Right cardiac atrium (tissue), 5 donors: ENCODE measurements around the gene SLC19A1. TPM values are rescaled to one million over a fixed set of nuclear protein-coding genes. Genes with fewer than 3 reads are reported as not detected.

Source experiments
- ATAC-seq, 2 donors: fragments of 200-7000 bp; cut with Tn5 transposase; one replicate each; pipeline versions ENCODE4 v1.8.0 to v1.9.1; 2020; ENCODE audit warnings: moderate library complexity in 2 of 2, mild to moderate bottlenecking in 1 of 2
- DNase-seq, 3 donors: peaks; one replicate each; pipeline ENCODE4 v3.0.0-alpha.2; 2020
- H3K27ac ChIP-seq: one replicate; pipeline ENCODE4 v1.5.1; 2013; ENCODE audit warnings: mild to moderate bottlenecking, low read length, control low read depth, moderate library complexity
- H3K27me3 ChIP-seq: one replicate; pipeline ENCODE4 v1.6.1; 2013; ENCODE audit not compliant: control insufficient read depth, insufficient read depth
- H3K4me1 ChIP-seq: one replicate; pipeline ENCODE4 v1.6.1; 2013; ENCODE audit warnings: low read length; ENCODE audit not compliant: control insufficient read depth, insufficient read depth
- H3K4me3 ChIP-seq: one replicate; pipeline ENCODE4 v1.5.1; 2013; ENCODE audit warnings: low read length, control low read depth
- H3K9me3 ChIP-seq: one replicate; pipeline ENCODE4 v1.6.1; 2013; ENCODE audit warnings: low read length; ENCODE audit not compliant: control insufficient read depth
- WGBS: extraction: QIAGEN DNeasy Blood & Tissue Kit; methylation state at CpG from one replicate; pipeline ENCODE4 v1.1.7; 2013; 5-methylcytosine and 5-hydroxymethylcytosine counted together
- intact Hi-C, 4 donors: fragments of 100-400 bp; cut with DNase I; formaldehyde crosslinking; loops; one replicate each; pipeline versions ENCODE4 v1.11.0 to v1.14.0; 2022 to 2023
- long read RNA-seq, 4 donors: library from polyadenylated mRNA; unstranded; transcript quantifications; one replicate each; pipeline ENCODE4 v2.0.0, GENCODE V29; 2020 to 2021
- polyA plus RNA-seq: library from polyadenylated mRNA; stranded (reverse); fragments of 200-250 nt; gene quantifications from one replicate; pipeline ENCODE4 v1.2.3, GENCODE V29; 2013
- total RNA-seq, 4 donors: library from RNA; stranded (reverse); fragmentation: NEBNext Ultra II Directional; extraction: Animal tissue kit (Norgen Biotek cat#: 25700); gene quantifications; one replicate each; pipeline ENCODE4 v1.2.1, GENCODE V29; 2021
- donor health status: healthy with polysubstance abuse.
- donor health status: DM: no; HTN: yes; CAD: no.
- donor health status: DM: no; HTN: no; CAD: no.
- donor health status: DM: no; HTN: yes; CAD: no; lungs with severe emphysema.
- donor health status: DM: yes; HTN: yes; CAD: no.

The SLC19A1 gene
- 1 to 10 TPM; 2.3 to 5.0 (median 3.8) TPM for total RNA-seq
- polyA plus RNA-seq: 3.9 TPM
- long read RNA-seq, donor 1, partial matches to known transcripts: 2 of 5 reads
- long read RNA-seq, donor 1, other reads (novel, unspliced or antisense): 2 of 5 reads
- long read RNA-seq, donor 2, partial matches to known transcripts: 0 of 9 reads
- long read RNA-seq, donor 2, other reads (novel, unspliced or antisense): 7 of 9 reads
- long read RNA-seq, donor 3, partial matches to known transcripts: 2 of 15 reads
- long read RNA-seq, donor 3, other reads (novel, unspliced or antisense): 10 of 15 reads
- long read RNA-seq, donor 4, partial matches to known transcripts: 0 of 4 reads
- long read RNA-seq, donor 4, other reads (novel, unspliced or antisense): 2 of 4 reads

- intact Hi-C loops: no loop called here
- under 1% methylated on average over 57 of the region's 59 CpGs for WGBS
- Histone ChIP-seq H3K9me3 (no peaks in the 10 kb centered on the region), H3K27me3 (no peaks in the 10 kb centered on the region), H3K4me1 (no peaks in the 10 kb centered on the region), H3K27ac (no peak within 1 kb of the TSS), H3K4me3 (peak within 1 kb of the TSS; percentile 73)
- ATAC-seq: peak; percentile 73 to 79
- DNase-seq: peak; percentile 81 to 92 (median 92)
These were observed at the start of gene SLC19A1 for GRCh38 chr21:45542242-45542666. Gene SLC19A1 (minus strand): TSS chr21:45542440. CDS start chr21:45537959, 4,481 bp downstream.

GRCh38 chr21:45591619-45592207, 49.5 kb upstream of the SLC19A1 start:
- DNase-seq: no peak
- Histone ChIP-seq H3K9me3 (peaks cover 1% of the 10 kb centered on the region), H3K4me1 (no peaks in the 10 kb centered on the region), H3K27ac (no peak overlapping the region), H3K4me3 (no peak overlapping the region), H3K27me3 (no peaks in the 10 kb centered on the region)
- ATAC-seq: no peak
- intact Hi-C loops: loop anchor here in 1 of 4 donors (10.0 kb wide), 1 partner anchor 297 kb away; no protein-coding TSS in a partner anchor
- WGBS: 85% methylated on average over 9 of the region's 9 CpGs

- H3K4me3 ChIP-seq: peak overlapping the region; percentile 31
- 8% methylated on average over 53 of the region's 53 CpGs for WGBS
- ATAC-seq (peak; percentile 71 to 79), DNase-seq (peak; percentile 38 to 77 (median 76))
- intact Hi-C loops: loop anchor here in 1 of 4 donors (10.0 kb wide), 1 partner anchor 296 kb away; no protein-coding TSS in a partner anchor
- H3K4me1 ChIP-seq: no peaks in the 10 kb centered on the region
- H3K27ac ChIP-seq: no peak overlapping the region
- peaks cover 4% of the 10 kb centered on the region for H3K9me3 ChIP-seq
- H3K27me3 ChIP-seq: no peaks in the 10 kb centered on the region
These were observed 48.7 kb upstream of the SLC19A1 start for GRCh38 chr21:45590726-45591618.

GRCh38 chr21:45590246-45590725, 48.0 kb upstream of the SLC19A1 start:
- DNase-seq: peak; percentile 74 to 88 (median 88)
- 4% methylated on average over 46 of the region's 46 CpGs for WGBS
- H3K4me3 ChIP-seq: peak overlapping the region; percentile 31
- peak; percentile 91 to 94 for ATAC-seq
- no peaks in the 10 kb centered on the region for H3K27me3 ChIP-seq
- intact Hi-C loops: loop anchor here in 1 of 4 donors (10.0 kb wide), 1 partner anchor 295 kb away; no protein-coding TSS in a partner anchor
- no peaks in the 10 kb centered on the region for H3K4me1 ChIP-seq
- H3K9me3 ChIP-seq: peaks cover 6% of the 10 kb centered on the region
- no peak overlapping the region for H3K27ac ChIP-seq

GRCh38 chr21:45589686-45590245, 47.5 kb upstream of the SLC19A1 start:
- intact Hi-C loops: loop anchor here in 1 of 4 donors (10.0 kb wide), 1 partner anchor 295 kb away; no protein-coding TSS in a partner anchor
- ATAC-seq (no peak), DNase-seq (peak in 2 of 3 donors; percentile 25 to 55)
- H3K9me3 ChIP-seq: peaks cover 6% of the 10 kb centered on the region
- H3K27ac ChIP-seq: no peak overlapping the region
- peak overlapping the region; percentile 31 for H3K4me3 ChIP-seq
- H3K27me3 ChIP-seq: no peaks in the 10 kb centered on the region
- WGBS: 34% methylated on average over 41 of the region's 41 CpGs
- no peaks in the 10 kb centered on the region for H3K4me1 ChIP-seq

- Histone ChIP-seq H3K4me3 (no peak overlapping the region), H3K27ac (no peak overlapping the region), H3K4me1 (no peaks in the 10 kb centered on the region), H3K9me3 (peaks cover 6% of the 10 kb centered on the region), H3K27me3 (no peaks in the 10 kb centered on the region)
- ATAC-seq: no peak
- DNase-seq: no peak
- WGBS: 91% methylated on average over 5 of the region's 5 CpGs
- intact Hi-C loops: no loop called here
These were observed 46.7 kb upstream of the SLC19A1 start for GRCh38 chr21:45588871-45589491.

GRCh38 chr21:45588086-45588825, 46.0 kb upstream of the SLC19A1 start:
- intact Hi-C loops: no loop called here
- Histone ChIP-seq H3K4me3 (no peak overlapping the region), H3K9me3 (peaks cover 6% of the 10 kb centered on the region), H3K27me3 (no peaks in the 10 kb centered on the region), H3K4me1 (no peaks in the 10 kb centered on the region), H3K27ac (no peak overlapping the region)
- DNase-seq (no peak), ATAC-seq (no peak)
- WGBS: 83% methylated on average over 10 of the region's 10 CpGs

GRCh38 chr21:45586289-45586858, 44.1 kb upstream of the SLC19A1 start:
- Histone ChIP-seq H3K9me3 (peaks cover 6% of the 10 kb centered on the region), H3K27me3 (no peaks in the 10 kb centered on the region), H3K4me1 (no peaks in the 10 kb centered on the region), H3K4me3 (no peak overlapping the region), H3K27ac (no peak overlapping the region)
- intact Hi-C loops: no loop called here
- DNase-seq (no peak), ATAC-seq (no peak)
- WGBS: 76% methylated on average over 5 of the region's 5 CpGs

GRCh38 chr21:45584786-45585185, 42.5 kb upstream of the SLC19A1 start:
- Histone ChIP-seq H3K27me3 (no peaks in the 10 kb centered on the region), H3K9me3 (peaks cover 6% of the 10 kb centered on the region), H3K4me1 (no peaks in the 10 kb centered on the region), H3K4me3 (no peak overlapping the region), H3K27ac (no peak overlapping the region)
- 76% methylated on average over 4 of the region's 4 CpGs for WGBS
- DNase-seq (no peak), ATAC-seq (no peak)
- intact Hi-C loops: no loop called here
